K562 (cell line): ENCODE data around the gene ASPDH. TPM values are rescaled to one million over a fixed set of nuclear protein-coding genes. Genes with fewer than 3 reads are reported as not detected.

ENCODE experiments used
- CGGBP1 ChIP-seq: fragments of 250-450 bp; sonication (Bioruptor Pico); IDR thresholded peaks from 2 replicates; pipeline ENCODE4 v1.9.0; 2021; ENCODE audit warnings: mild to moderate bottlenecking
- CHD2 ChIP-seq: IDR thresholded peaks from 2 replicates; pipeline ENCODE4 v1.6.1; 2011; ENCODE audit warnings: low read depth, low read length
- CXXC5 ChIP-seq: fragments of 250-450 bp; sonication (Bioruptor Pico); IDR thresholded peaks from 2 replicates; pipeline ENCODE4 v1.8.0; 2022; ENCODE audit warnings: inconsistent platforms, mild to moderate bottlenecking, moderate library complexity
- DNMT1 ChIP-seq: fragments of 450-650 bp; IDR thresholded peaks from 2 replicates; pipeline ENCODE4 v1.6.1; 2016; ENCODE audit warnings: antibody characterized with exemption, mild to moderate bottlenecking
- ELF4 ChIP-seq: fragments of 450-650 bp; formaldehyde crosslinking; IDR thresholded peaks from 2 replicates; pipeline ENCODE4 v1.4.0; 2022; ENCODE audit warnings: missing genetic modification characterization
- EP400 ChIP-seq: fragments of 450-650 bp; IDR thresholded peaks from 2 replicates; pipeline ENCODE4 v1.6.1; 2017; ENCODE audit warnings: antibody characterized with exemption, mild to moderate bottlenecking, moderate library complexity
- HBP1 ChIP-seq: fragments of 450-650 bp; formaldehyde crosslinking; IDR thresholded peaks from 2 replicates; pipeline ENCODE4 v1.4.0; 2022; ENCODE audit warnings: missing genetic modification characterization
- HEY1 ChIP-seq: fragments of 250-450 bp; sonication (Bioruptor Pico); IDR thresholded peaks from 2 replicates; pipeline ENCODE4 v1.5.0; 2020; ENCODE audit warnings: mild to moderate bottlenecking, moderate library complexity, borderline replicate concordance
- LCOR ChIP-seq: sonication (generic); formaldehyde crosslinking; IDR thresholded peaks from 2 replicates; pipeline ENCODE4 v1.8.0; 2022; ENCODE audit warnings: mild to moderate bottlenecking, missing genetic modification reagents
- MBD1 ChIP-seq: fragments of 250-450 bp; sonication (Bioruptor Pico); IDR thresholded peaks from 2 replicates; pipeline ENCODE4 v1.8.0; 2022; ENCODE audit warnings: inconsistent platforms
- MYBL2 ChIP-seq, 2 experiments: fragments of 450-650 bp in 1 of 2; sonication (generic) in 1 of 2; formaldehyde crosslinking in 1 of 2; IDR thresholded peaks; 2 replicates each; pipeline versions ENCODE4 v1.6.1 to v1.8.1; 2017 to 2022; ENCODE audit warnings: borderline replicate concordance in 1 of 2, inconsistent platforms in 1 of 2, low read depth in 1 of 2, mild to moderate bottlenecking in 1 of 2, missing genetic modification reagents in 1 of 2, moderate library complexity in 1 of 2
- NBN ChIP-seq: fragments of 450-650 bp; IDR thresholded peaks from 2 replicates; pipeline ENCODE4 v1.6.1; 2016; ENCODE audit warnings: low read depth, mild to moderate bottlenecking
- NCOA6 ChIP-seq: fragments of 450-650 bp; IDR thresholded peaks from 2 replicates; pipeline ENCODE4 v1.6.1; 2017; ENCODE audit warnings: mild to moderate bottlenecking
- NR1H2 ChIP-seq: sonication (generic); formaldehyde crosslinking; IDR thresholded peaks from 2 replicates; pipeline ENCODE4 v1.4.0; 2020; ENCODE audit warnings: mild to moderate bottlenecking, missing genetic modification reagents
- NR4A1 ChIP-seq, 2 experiments: fragments of 250-450 bp in 1 of 2; fragments of 450-650 bp in 1 of 2; sonication (Bioruptor Pico) in 1 of 2; IDR thresholded peaks; 2 replicates each; pipeline versions ENCODE4 v1.4.0 to v1.6.1; 2016 to 2020; ENCODE audit warnings: mild to moderate bottlenecking in 2 of 2, missing compliant biosample characterization in 1 of 2, missing genetic modification characterization in 1 of 2, moderate library complexity in 1 of 2
- PCBP1 ChIP-seq: fragments of 200-400 bp; formaldehyde crosslinking; IDR thresholded peaks from 2 replicates; pipeline ENCODE4 v1.6.1; 2018; ENCODE audit warnings: mild to moderate bottlenecking, low read depth, low read length; ENCODE audit not compliant: poor library complexity, severe bottlenecking
- RB1 ChIP-seq: fragments of 450-650 bp; IDR thresholded peaks from 2 replicates; pipeline ENCODE4 v1.6.1; 2017; ENCODE audit warnings: low read depth, mild to moderate bottlenecking
- RCOR1 ChIP-seq, 2 experiments: IDR thresholded peaks; 2 replicates each; pipeline ENCODE4 v1.6.1; 2012; ENCODE audit warnings: low read depth in 2 of 2, low read length in 2 of 2, borderline replicate concordance in 1 of 2, improper control_type of control experiment in 1 of 2
- SIN3A ChIP-seq, 2 experiments: fragments of 150-350 bp in 1 of 2; IDR thresholded peaks; 2 replicates each; pipeline ENCODE4 v1.6.1; 2011 to 2016; ENCODE audit warnings: borderline replicate concordance in 2 of 2, low read depth in 2 of 2, low read length in 2 of 2, mild to moderate bottlenecking in 2 of 2, moderate library complexity in 2 of 2; ENCODE audit not compliant: control insufficient read depth in 1 of 2
- SIRT6 ChIP-seq: IDR thresholded peaks from one replicate; pipeline ENCODE4 v1.6.1; 2012; ENCODE audit warnings: low read depth, mild to moderate bottlenecking, control low read depth, inconsistent platforms, low read length, moderate library complexity
- TAF1 ChIP-seq: IDR thresholded peaks from 2 replicates; pipeline ENCODE4 v1.6.1; 2011; ENCODE audit warnings: mild to moderate bottlenecking, low read length, moderate library complexity; ENCODE audit not compliant: insufficient read depth, control insufficient read depth, severe bottlenecking; ENCODE audit errors: extremely low read depth
- U2AF2 ChIP-seq: fragments of 200-400 bp; formaldehyde crosslinking; optimal IDR thresholded peaks from 2 replicates; pipeline ENCODE3; 2017; ENCODE audit warnings: low read depth, mild to moderate bottlenecking, low read length
- ZNF77 ChIP-seq: fragments of 250-450 bp; sonication (Bioruptor Pico); IDR thresholded peaks from 2 replicates; pipeline ENCODE4 v1.5.0; 2020
- polyA plus RNA-seq, 8 experiments: library from polyadenylated mRNA; depleted of rRNA in 4 of 8; stranded (reverse) in 5 of 8; unstranded in 3 of 8; fragments of >200 nt; fragmentation: Nextera tagmentation in 2 of 8; fragmentation: Illumina TruSeq in 1 of 8; extraction: Ambion mirVana in 2 of 8; extraction: Trizol in 1 of 8; gene quantifications; 2 replicates each; pipeline versions ENCODE4 v1.2.1 to v1.2.3, GENCODE V29; 2011 to 2014; ENCODE audit warnings: inconsistent platforms in 1 of 8, missing spikeins in 1 of 8
- total RNA-seq, 7 experiments: library from RNA; depleted of rRNA in 6 of 7; stranded (reverse); fragments of >200 nt in 6 of 7; fragmentation: Illumina TruSeq in 2 of 7; extraction: Trizol in 2 of 7; gene quantifications; 2 replicates each; pipeline versions ENCODE4 v1.2.1 to v1.2.3, GENCODE V29; 2011 to 2021; ENCODE audit warnings: low replicate concordance in 1 of 7
- TF ChIP-seq, protein P1 (sequence below): fragments of 250-450 bp; sonication (Bioruptor Pico); IDR thresholded peaks from 2 replicates; pipeline ENCODE4 v1.5.0; 2021

The ASPDH gene
- total and polyA plus RNA-seq, 9 of the 15 experiments (the other 6 are each of a cell fraction or from before 2014, with no cell fraction given), result not detected

GRCh38 chr19:50478901-50479715 is 34.6 kb downstream of the ASPDH start (continued):
- no peak for TF ChIP-seq NR1H2 (CRISPR knock-in tag)
- no peak for TF ChIP-seq ELF4
- TF ChIP-seq MBD1 (CRISPR knock-in tag), result no peak
- TF ChIP-seq RB1, result 0 out of 2 replicates have a peak, but pooled peaks have one; percentile 51
- no peak for TF ChIP-seq HEY1 (CRISPR knock-in tag)
- no peak for TF ChIP-seq NBN
- no peak for TF ChIP-seq CHD2
- TF ChIP-seq RCOR1 (IDR thresholded peaks at IDR 0.05; ENCODE audit: borderline replicate concordance in 1 of 2, low read depth in 2 of 2, low read length in 2 of 2), result no peak
- TF ChIP-seq NCOA6, result no peak
- TF ChIP-seq SIN3A (IDR thresholded peaks at IDR 0.05; ENCODE audit: borderline replicate concordance in 2 of 2, control insufficient read depth in 1 of 2, low read depth in 2 of 2, low read length in 2 of 2), result no peak
- no peak for TF ChIP-seq U2AF2
- TF ChIP-seq TAF1, result no peak
- TF ChIP-seq, protein P1, sequence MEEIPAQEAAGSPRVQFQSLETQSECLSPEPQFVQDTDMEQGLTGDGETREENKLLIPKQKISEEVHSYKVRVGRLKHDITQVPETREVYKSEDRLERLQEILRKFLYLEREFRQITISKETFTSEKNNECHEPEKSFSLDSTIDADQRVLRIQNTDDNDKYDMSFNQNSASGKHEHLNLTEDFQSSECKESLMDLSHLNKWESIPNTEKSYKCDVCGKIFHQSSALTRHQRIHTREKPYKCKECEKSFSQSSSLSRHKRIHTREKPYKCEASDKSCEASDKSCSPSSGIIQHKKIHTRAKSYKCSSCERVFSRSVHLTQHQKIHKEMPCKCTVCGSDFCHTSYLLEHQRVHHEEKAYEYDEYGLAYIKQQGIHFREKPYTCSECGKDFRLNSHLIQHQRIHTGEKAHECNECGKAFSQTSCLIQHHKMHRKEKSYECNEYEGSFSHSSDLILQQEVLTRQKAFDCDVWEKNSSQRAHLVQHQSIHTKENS (CRISPR knock-in tag), result no peak
- TF ChIP-seq ZNF77 (CRISPR knock-in tag), result no peak
- no peak for TF ChIP-seq MYBL2 (IDR thresholded peaks at IDR 0.05; ENCODE audit: low read depth)
- no peak for TF ChIP-seq MYBL2 (CRISPR knock-in tag; IDR thresholded peaks at IDR 0.05; ENCODE audit: borderline replicate concordance)
- TF ChIP-seq SIRT6, result no peak
- TF ChIP-seq HBP1, result no peak
- no peak for TF ChIP-seq PCBP1
- TF ChIP-seq DNMT1, result no peak
- TF ChIP-seq EP400, result no peak
- no peak for TF ChIP-seq CGGBP1 (CRISPR knock-in tag)
- TF ChIP-seq CXXC5 (CRISPR knock-in tag), result no peak
- no peak for TF ChIP-seq LCOR
- no peak for TF ChIP-seq NR4A1 (CRISPR knock-in tag; IDR thresholded peaks at IDR 0.05)
- no peak for TF ChIP-seq NR4A1 (tag; IDR thresholded peaks at IDR 0.05)
